Measurements from ENCODE around the gene PHC2.

PHC2 gene

GRCh38 chr1:33430692-33431593 lies at the start of gene PHC2:
Gene PHC2, minus strand, starts transcription at chr1:33431095. Its CDS starts 55,556 bp downstream, at chr1:33375539.
- DNase-seq (ENCODE audit: low spot score) = peak; percentile 94

- DNase-seq (ENCODE audit: low spot score) = no peak
These were observed 46.6 kb upstream of the PHC2 start for GRCh38 chr1:33477451-33477850.

GRCh38 chr1:33473900-33474299 lies 43.0 kb upstream of the PHC2 start:
- DNase-seq (ENCODE audit: low spot score) = no peak

- peak; percentile 92 for DNase-seq (ENCODE audit: low spot score)
These were observed 41.5 kb upstream of the PHC2 start, which contains the start of gene ZSCAN20 for GRCh38 chr1:33472269-33472980. Gene ZSCAN20, plus strand, starts transcription at chr1:33472645. Its CDS starts 6,644 bp downstream, at chr1:33479289.

- DNase-seq (ENCODE audit: low spot score) = no peak
These were observed 40.5 kb upstream of the PHC2 start for GRCh38 chr1:33471416-33471815.

- DNase-seq (ENCODE audit: low spot score) = peak; percentile 77
These were observed 39.7 kb upstream of the PHC2 start for GRCh38 chr1:33470495-33471012.

GRCh38 chr1:33469691-33470090 lies 38.8 kb upstream of the PHC2 start:
- no peak for DNase-seq (ENCODE audit: low spot score)

GRCh38 chr1:33468967-33469366 lies 38.1 kb upstream of the PHC2 start:
- no peak for DNase-seq (ENCODE audit: low spot score)

- DNase-seq (ENCODE audit: low spot score) = no peak
These were observed 37.6 kb upstream of the PHC2 start for GRCh38 chr1:33468531-33468930.

GRCh38 chr1:33468011-33468410 lies 37.1 kb upstream of the PHC2 start:
- DNase-seq (ENCODE audit: low spot score) = no peak

- DNase-seq (ENCODE audit: low spot score) = peak; percentile 38
These were observed 35.3 kb upstream of the PHC2 start for GRCh38 chr1:33466159-33466558.

GRCh38 chr1:33465316-33465715 lies 34.4 kb upstream of the PHC2 start:
- DNase-seq (ENCODE audit: low spot score) = no peak

GRCh38 chr1:33464552-33464951 lies 33.7 kb upstream of the PHC2 start:
- no peak for DNase-seq (ENCODE audit: low spot score)

GRCh38 chr1:33462405-33463164 lies 31.7 kb upstream of the PHC2 start:
- DNase-seq (ENCODE audit: low spot score) = no peak

- no peak for DNase-seq (ENCODE audit: low spot score)
These were observed 30.2 kb upstream of the PHC2 start for GRCh38 chr1:33460947-33461629.

- DNase-seq (ENCODE audit: low spot score) = no peak
These were observed 29.2 kb upstream of the PHC2 start for GRCh38 chr1:33460144-33460543.

GRCh38 chr1:33459691-33460090 lies 28.8 kb upstream of the PHC2 start:
- no peak for DNase-seq (ENCODE audit: low spot score)

- DNase-seq (ENCODE audit: low spot score) = no peak
These were observed 25.6 kb upstream of the PHC2 start for GRCh38 chr1:33456502-33456886.

GRCh38 chr1:33455539-33456501 lies 24.9 kb upstream of the PHC2 start:
- peak; percentile 83 for DNase-seq (ENCODE audit: low spot score)

- no peak for DNase-seq (ENCODE audit: low spot score)
These were observed 23.9 kb upstream of the PHC2 start for GRCh38 chr1:33454646-33455282.

All from hepatic stellate cell (primary cell).